Head of caudate nucleus (tissue), 42 donors: Measurements from ENCODE around the gene APBB2.
A peak's percentile ranks its signal among the peaks of the same experiment; 100 is the strongest.
"Not testable (repeated sequence)": the region's sequence is repeated elsewhere in the genome, so short reads cannot be mapped to it uniquely, and the experiment has no call there.

ENCODE experiments used
- DNase-seq, 42 donors: peaks; one replicate each; pipeline versions ENCODE4 v3.0.0 to v3.0.0-alpha.2; 2020 to 2021; ENCODE audit warnings: mixed read lengths in 7 of 42
- intact Hi-C: fragments of 100-400 bp; cut with DNase I; formaldehyde crosslinking; loops from one replicate; pipeline ENCODE4 v1.15.0; 2022

APBB2 gene

DNA sequence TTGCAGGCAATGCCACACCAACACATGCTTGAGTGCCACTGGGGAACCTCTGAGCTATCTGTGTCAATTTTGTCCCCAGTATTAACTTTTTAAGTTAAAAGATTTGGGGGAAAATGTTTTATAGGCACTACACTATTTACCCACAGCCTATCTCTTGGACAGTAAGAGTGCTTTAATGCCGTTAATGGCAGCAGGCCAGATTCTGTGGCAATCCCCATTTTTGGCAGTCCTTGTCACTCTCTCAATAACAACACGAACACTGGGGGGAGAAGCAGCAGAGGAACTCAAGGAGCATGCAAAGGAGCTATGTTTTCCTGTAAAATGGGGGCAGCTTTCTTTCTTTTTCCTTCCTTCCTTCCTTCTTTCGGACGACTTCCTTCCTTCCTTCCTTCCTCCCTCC lies 296.0 kb downstream of the APBB2 start:
- intact Hi-C loops, result loop anchor here (5.0 kb wide), 1 partner anchor 181 kb away; no protein-coding TSS in a partner anchor
- peak in 21 of 42 donors; percentile 18 to 80 (median 47) for DNase-seq

DNA sequence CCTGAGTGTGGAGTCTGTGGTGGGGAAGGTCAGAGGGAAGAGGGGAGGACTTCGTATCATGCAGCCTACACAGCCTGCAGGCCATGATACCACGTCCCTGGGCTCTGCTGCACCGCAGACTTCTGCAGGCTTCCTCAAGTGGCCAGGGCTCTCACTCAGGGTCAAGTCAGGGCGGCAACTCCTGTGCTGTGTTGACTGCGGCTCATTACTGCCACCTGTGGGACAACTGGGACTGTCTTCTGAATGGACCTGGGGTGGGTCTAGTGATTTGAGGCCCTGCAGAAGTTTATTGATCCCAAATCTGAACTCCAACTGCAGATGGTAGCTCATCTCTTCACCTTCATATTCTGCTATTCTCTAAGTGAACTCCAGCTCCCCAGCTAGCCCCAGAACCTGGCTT lies 297.5 kb downstream of the APBB2 start:
- peak in 29 of 42 donors; percentile 28 to 77 (median 45) for DNase-seq
- intact Hi-C loops, result loop anchor here (5.0 kb wide), 1 partner anchor 180 kb away; no protein-coding TSS in a partner anchor

DNA sequence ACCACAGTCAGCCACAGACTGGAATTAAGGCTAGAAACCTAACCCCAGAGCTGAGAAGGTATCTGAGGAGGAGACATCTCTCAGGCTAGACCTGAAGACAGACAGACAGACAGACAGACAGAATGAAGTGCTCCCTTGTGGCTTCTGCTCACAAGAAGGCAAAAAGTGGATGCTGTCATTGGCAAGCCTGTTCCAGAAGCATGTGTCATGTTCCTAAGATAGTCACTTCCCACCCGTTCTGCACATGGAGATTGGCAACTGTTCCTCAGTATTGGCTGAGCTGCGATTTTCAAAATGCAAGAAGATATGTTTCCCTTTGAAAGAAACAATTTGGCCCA lies 298.2 kb downstream of the APBB2 start:
- peak in 4 of 42 donors; percentile 10 to 41 (median 18) for DNase-seq
- intact Hi-C loops, result loop anchor here (5.0 kb wide), 1 partner anchor 179 kb away; no protein-coding TSS in a partner anchor

DNA sequence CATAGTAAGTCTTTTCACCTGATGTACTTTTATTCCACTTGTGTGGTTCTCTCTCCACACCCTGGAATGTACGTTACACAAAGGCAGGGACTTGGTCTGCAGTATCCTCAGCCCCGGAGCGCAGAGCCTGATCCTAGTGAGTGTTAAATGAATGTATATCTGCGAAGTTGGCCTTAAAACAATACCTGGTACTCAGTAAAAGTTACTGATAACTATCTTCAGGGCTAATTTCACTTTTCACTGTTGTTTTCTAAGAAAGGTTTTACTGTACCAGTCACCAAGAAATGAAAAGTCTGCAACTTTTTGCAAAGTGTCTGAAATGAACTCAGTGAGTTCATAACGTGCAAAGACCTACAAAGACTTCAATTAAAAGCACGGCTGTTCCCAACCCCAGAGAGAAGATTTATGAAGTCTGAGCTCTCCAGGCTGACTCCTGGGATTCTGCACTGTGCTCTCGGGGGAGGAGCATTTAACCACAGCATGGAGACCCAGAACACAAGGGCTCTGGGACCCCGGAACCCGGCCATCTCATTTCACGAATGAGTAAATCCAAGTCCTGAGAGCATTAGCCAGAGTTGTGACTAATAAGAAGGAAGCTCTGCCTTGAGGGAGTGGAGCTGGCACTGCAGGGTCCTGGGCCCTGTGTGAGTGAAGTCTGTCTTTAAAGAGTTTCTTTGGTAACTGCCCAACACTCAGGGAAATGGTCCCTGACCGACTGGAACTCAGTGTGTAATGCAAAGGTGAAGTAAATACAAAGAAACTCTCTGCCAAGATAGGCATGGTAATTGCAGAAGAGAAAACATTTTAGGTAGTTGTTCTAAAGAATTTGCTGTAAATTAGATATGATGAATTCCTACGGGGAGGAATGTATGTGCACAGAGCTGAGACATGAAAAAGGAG lies 298.8 kb downstream of the APBB2 start:
- intact Hi-C loops, result loop anchor here (5.0 kb wide), 1 partner anchor 178 kb away; no protein-coding TSS in a partner anchor
- no peak for DNase-seq

DNA sequence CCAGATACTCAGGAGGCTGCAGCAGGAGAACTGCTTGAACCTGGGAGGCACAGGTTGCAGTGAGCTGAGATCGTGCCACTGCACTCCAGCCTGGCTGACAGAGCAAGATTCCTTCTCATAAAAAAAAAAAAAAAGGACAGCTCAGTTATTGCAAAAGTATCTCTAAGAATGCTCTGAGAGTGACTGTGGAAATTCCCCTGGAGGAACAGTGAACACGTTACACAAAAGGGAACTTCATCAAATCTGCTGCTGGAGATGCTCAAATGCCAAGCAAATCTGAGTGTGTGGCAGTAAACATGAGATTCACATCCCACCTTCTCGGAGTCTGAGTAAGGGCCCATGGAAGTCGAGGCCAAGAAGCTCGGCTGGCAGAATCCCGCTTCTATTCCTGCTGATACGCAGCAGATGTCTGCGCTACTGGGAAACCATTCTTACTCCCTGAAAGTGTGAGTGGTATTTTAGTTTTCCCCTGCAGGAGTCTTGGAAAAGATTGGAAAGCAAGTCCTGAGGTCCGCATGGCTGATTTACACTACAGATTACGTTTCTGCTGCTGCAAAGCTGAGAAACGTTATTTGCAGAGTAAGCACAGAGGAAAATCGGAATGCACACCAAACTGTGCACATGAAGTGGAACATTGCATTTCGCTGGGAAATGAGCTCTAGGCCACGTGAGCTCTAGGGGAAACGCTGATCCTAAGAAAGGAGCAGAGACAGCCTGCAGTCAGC lies 301.7 kb downstream of the APBB2 start:
- DNase-seq, result peak in 4 of 42 donors; percentile 11 to 24 (median 16)
- intact Hi-C loops, result no loop called here

DNA sequence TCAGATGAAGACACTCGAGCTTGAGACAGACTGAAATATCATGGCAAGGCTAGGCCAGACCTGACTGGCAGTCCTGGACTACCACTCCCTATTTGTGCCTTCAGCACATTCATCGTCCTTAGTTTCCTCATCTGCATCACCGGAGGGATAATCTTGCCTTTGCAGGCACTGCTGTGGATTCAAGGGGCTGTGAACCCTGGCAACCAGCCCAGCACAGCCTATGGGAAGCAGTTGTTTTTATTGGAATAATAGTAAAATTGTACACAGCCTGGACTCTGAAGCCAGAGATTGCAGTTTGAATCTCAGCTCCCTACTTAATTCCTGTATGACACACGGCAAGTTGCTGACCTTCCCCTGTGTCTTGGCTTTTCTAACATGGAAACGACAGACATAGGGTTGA lies 303.6 kb downstream of the APBB2 start:
- intact Hi-C loops, result no loop called here
- no peak for DNase-seq

DNA sequence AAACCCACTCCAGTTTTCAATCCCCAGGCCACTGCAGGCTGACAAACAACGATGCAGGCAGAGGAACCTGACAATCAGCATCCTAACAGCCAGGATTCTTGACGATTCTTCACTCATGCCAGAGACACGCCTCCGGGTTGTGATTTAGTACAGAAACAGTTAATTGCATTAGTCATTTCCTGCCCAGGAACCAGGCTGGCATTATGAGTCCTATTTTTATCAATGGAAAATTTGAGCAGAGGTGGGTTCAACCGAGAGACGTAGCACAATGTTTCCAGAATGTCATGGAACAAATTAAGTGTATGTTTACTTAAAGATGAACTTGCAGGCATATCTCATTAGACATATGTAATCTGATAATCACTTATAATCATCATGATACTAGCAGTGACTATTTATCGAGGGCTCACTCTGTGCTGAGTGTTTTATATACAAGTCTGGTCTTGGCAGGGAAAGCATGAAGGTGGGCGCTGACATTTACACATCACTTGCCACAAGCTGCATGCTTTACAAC lies 304.9 kb downstream of the APBB2 start:
- peak in 14 of 42 donors; percentile 21 to 69 (median 40) for DNase-seq
- intact Hi-C loops, result no loop called here

DNA sequence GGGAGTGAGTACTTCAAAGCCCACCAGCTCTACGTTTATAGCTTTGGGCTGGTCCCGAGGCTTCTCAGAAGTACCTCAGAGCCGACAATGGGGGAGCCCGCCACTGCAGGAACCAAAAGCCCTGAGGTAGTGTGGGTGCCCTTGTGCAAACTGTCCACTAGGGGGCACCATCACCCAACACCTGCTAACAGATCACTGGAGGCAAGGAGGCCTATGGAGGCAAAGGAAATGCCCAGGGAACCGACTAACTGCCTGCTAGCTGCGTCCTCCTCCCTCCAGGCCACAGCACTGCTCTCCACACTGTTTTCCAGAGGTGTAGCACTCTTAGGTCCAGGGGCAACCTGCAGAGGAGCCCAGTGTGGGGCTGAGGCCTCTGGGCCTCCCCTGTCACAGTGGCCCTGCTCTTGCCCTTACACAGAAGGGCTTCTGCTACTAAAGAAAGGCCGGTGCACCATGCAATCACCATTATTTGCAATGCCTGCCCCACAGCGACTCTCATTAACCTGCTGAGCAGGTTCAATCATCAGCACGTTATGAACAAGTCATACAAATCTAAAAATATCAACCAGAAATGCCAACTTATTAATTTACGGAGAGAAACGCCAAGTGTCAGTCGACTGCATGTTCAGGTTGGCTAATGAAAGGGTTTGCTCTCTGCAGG lies 305.5 kb downstream of the APBB2 start:
- intact Hi-C loops, result no loop called here
- peak; percentile 40 to 87 (median 68) for DNase-seq

DNA sequence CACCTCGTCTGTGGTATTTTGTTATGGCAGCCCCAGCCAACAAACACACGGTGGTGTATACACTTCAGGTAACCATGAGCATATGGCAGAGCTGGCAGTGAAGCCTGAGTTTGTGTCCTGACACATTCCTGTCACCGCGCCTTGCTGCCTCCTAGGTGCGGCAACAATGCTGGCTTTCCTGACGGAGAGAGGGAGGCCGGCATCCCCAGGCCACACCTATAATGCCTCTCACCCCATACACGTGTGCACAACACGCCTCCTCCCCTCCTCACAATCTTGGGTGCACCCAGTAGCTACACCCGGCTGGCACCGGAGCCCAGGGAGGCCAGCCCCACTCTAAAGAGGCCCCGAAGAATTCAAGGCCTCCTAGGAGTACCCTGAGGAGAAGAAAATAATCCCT lies 306.0 kb downstream of the APBB2 start:
- intact Hi-C loops, result no loop called here
- no peak for DNase-seq

DNA sequence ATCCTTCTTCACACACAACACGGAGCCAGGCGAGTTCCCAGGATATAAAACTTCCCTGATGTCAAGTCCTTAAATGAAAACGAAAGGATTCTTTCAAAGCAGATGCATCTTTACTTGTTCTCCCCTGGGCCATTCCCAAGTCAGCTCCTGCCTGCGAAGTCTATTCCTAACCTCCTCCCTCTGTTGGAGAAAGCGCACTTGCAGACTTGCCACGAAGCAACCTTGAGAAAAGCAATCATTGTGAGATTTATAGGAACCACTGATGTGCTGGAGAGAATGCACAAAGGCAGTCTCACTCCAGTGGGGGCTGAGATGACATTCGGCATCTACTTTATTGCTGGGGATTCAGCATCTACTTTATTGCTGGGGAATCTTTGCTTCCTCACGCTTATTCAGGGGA lies 308.9 kb downstream of the APBB2 start:
- no peak for DNase-seq

DNA sequence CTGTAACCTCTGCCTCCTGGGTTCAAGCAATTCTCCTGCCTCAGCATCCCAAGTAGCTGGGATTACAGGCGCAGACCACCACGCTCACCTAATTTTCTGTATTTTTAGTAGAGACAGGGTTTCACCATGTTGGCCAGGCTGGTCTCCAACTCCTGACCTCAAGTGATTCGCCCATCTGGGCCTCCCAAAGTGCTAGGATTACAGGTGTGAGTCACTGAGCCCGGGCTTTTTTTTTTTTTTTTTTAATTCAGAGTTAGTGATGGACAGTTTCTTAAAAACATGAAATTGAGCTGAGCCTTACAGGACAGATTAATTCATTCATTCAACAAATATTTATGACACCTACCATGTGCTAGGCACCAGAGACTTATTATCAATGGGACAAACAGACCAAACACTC lies 313.8 kb downstream of the APBB2 start:
- intact Hi-C loops, DNase-seq: not testable (repeated sequence)

More for the DNA sequence above, 308.9 kb downstream of the APBB2 start:
- intact Hi-C loops, result no loop called here

DNA sequence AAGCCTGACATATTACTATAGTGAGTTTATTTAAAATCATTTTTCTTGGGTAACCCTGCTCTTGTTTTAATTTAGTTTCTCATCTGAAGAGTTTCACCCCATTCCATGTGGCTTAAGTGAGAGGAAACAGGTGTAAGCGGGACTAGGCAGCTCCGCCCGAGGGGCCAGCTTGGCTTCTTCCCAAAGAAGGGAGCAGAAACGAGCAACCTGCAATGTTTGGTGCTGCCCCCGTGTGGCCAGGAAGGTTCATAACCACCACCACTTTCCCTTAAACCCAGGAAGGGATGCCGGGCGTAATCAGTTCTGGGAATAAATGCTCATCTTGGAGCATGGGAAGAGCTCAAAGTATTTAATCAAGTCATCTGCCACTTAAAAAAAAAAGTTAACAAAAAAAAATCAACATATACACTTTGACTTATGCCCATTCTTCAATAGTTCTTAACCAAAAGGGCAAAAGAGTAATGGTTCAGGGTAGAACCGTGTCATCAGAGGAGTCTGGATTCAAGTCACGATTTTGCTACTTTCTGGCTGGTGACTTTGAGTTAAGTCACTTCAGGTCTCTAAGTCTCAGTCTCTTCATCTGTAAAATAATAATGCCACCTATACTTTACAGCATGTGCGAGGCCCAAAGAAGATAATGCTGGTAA lies 316.7 kb downstream of the APBB2 start:
- DNase-seq, result peak; percentile 52 to 95 (median 85)
- intact Hi-C loops, result no loop called here

DNA sequence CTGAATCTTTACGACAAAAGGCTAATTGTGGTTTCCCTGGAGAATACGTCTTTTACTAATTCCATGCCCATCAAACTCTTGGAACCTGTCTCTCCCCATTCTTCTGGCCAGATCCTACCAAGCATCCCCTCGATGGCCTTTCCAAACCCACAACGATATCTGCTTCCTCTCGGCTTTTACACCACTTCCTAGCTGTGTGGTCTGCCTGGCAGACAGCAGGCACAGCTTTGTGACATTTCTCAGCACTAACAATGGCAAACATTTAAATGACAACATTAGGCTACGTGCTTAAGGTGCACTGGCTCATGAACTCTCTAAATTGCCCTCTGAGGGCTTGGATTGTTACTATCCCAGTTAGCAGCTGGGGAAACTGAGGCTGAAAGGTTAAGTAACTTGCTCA lies 323.6 kb downstream of the APBB2 start:
- peak in 1 of 42 donors; percentile 2 for DNase-seq
- intact Hi-C loops, result loop anchor here (5.0 kb wide), 1 partner anchor 38 kb away; no protein-coding TSS in a partner anchor

DNA sequence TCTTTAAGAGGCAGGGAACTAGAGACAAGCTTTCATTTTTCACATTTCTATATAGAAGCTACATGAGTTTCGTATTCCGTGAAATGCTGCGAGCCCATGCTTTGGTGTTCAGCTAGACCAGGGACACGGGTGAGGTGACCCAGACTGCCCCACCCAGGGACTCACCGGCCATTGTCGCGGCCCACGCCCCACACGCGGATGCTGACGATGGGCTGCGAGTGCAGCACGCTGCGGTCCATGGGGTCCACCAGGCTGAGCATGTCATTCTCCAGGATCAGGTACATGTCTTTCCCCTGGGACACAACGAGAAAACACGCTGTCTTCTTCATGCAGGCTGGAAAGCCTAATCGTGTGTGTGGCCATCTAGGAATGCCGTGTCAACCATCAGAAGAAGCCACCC lies 324.1 kb downstream of the APBB2 start:
- intact Hi-C loops, result loop anchor here (5.0 kb wide), 1 partner anchor 38 kb away; no protein-coding TSS in a partner anchor

DNA sequence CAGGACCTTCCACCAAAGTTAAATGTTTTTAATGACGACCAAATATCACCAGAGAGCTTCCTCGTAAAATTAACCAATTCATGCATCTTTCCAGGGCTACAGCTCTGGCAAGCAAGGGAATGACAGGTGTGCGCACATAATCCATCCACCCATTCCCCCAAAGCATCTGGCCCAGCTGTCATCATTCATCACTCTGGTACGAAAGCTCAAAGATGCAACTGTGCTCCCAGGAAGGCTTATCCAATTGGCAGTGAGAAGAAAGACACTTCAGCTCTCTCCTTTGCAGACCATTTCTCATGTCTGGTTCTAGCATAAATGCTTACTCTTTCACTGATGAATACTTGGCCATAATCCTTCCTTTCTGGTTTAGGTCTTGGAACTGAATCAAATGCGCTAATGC lies 325.4 kb downstream of the APBB2 start:
- DNase-seq, result peak in 1 of 42 donors; percentile 7
- intact Hi-C loops, result no loop called here

More for the DNA sequence above, 324.1 kb downstream of the APBB2 start:
- peak in 1 of 42 donors; percentile 27 for DNase-seq

DNA sequence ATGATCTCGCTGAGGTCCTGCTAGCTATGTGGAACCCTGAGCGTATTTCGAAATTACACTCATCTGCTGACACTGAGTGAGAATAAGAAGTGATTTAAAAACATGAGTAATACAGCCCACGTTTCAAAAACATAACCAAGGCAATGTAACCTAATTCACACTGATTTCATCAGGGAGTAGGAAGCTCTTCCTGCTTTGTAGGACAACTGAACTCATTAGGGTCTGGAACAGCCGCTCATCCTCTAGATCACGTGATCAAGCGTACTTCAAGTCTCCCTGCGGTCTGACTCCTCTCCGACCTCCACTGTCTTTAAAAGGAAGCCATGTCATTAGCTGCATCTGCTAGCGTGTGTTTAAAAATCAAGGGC lies 326.6 kb downstream of the APBB2 start:
- peak in 2 of 42 donors; percentile 28 to 39 for DNase-seq
- intact Hi-C loops, result no loop called here

DNA sequence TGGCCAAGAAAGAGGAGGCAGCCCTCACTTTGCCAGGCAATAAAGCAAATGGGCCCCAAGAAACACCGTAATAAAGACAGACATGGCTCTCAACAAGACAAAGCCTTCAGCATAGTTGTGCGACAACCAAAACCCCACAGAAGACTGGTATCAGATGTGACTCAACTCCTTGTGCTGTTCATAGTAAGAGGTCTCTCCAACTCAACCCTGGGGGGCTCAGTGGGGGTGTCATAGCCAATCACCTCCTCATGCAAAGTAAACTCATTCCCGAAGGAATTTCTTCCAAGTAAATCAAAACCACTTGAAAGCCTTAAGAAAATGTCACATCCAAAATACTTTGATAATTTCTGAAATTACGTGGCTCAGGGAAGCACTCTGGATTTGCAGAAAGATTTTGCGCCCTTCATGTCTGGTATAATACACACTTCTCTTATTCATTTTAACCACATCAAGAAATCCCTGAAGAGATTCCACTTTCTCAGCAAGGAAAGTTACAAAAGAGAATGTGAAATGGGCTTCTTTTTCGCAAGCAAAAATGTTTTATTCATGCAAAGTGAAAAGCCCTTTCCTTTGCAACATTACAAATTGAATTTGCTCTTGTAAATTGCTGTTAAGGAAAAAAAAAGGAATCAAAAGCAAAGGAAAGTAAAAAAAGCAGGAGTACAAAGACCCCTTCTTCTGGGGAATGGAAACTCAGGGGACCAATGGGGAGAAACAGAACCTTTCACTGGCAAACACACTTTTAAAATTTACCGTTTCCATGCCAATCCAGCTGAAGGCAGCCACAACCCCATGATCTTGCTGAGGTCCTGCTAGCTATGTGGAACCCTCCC lies 327.2 kb downstream of the APBB2 start:
- DNase-seq, result peak in 9 of 42 donors; percentile 13 to 61 (median 30)
- intact Hi-C loops, result no loop called here

DNA sequence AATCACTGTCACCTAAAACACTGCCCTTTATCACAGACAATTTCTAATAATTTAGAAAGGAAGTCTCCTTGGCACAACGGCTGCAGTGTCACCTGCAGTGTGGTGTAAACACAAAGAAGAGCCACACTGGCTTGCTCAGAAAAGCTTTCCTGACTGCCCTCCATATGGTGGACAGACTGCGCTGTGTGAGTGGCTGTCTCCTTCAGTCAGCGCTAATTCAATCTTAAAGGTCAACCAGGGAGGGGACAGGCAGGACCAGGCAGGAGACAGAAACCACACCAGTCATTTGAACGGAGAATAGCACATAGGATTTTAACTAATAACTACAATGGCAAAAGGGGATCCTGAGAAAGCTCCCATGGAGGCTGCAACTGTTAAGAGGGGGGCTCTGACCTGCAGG lies 332.5 kb downstream of the APBB2 start:
- intact Hi-C loops, result no loop called here

More for the DNA sequence above, 332.5 kb downstream of the APBB2 start:
- no peak for DNase-seq
